Measurements from ENCODE around the gene ARHGAP1. TPM values are rescaled to one million over a fixed set of nuclear protein-coding genes. Genes with fewer than 3 reads are reported as not detected.

Gene ARHGAP1
- total RNA-seq, 1 donor from 2014 or later: 65.2 TPM

DNA sequence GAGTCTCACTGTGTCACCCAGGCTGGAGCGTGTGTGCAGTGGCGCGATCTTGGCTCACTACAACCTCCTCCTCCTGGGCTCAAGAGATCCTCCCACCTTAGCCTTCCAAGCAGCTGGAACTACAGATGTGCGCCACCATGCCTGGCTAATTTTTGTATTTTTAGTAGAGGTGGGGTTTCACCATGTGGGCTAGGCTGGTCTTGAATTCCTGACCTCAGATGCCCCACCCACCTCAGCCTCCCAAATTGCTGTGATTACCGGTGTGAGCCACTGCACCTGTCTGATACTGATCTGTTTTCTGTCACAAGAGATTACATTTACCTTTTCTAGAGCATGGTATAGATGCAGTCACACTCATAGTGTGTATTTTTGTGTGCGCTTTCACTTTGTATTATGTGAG is 71.5 kb downstream of the ARHGAP1 start:
- intact Hi-C loops (cut with micrococcal nuclease): no loop called here
- peak; percentile 33 for ATAC-seq
- DNase-seq: no peak

Other genes starting within 250 kb of the ARHGAP1 start
- gene AMBRA1, start 106.6 kb downstream of the ARHGAP1 start, total RNA-seq: 14.7 TPM
- gene HARBI1, start 83.4 kb downstream of the ARHGAP1 start, total RNA-seq: 3.1 TPM
- 34.4 TPM for gene ATG13, start 83.1 kb downstream of the ARHGAP1 start, total RNA-seq
- gene ZNF408, start 412 bp upstream of the ARHGAP1 start, total RNA-seq: 7.1 TPM
- not detected for gene F2, start 18.6 kb upstream of the ARHGAP1 start, total RNA-seq
- 73.6 TPM for gene CKAP5, start 145.7 kb upstream of the ARHGAP1 start, total RNA-seq
- 21.9 TPM for gene LRP4, start 217.9 kb upstream of the ARHGAP1 start, total RNA-seq
- 9.6 TPM for gene CSTPP1, start 236.1 kb upstream of the ARHGAP1 start, total RNA-seq

All from left ventricle myocardium superior (tissue), 1 donor.